ENCODE data around the gene ADAMTSL4.
"Not testable (repeated sequence)": the region's sequence is repeated elsewhere in the genome, so short reads cannot be mapped to it uniquely, and the experiment has no call there.

ADAMTSL4 gene

GRCh38 chr1:150555971-150556865, 7.0 kb downstream of the ADAMTSL4 start:
- DNase-seq = no peak

GRCh38 chr1:150557065-150557600, 7.9 kb downstream of the ADAMTSL4 start:
- no peak for DNase-seq

GRCh38 chr1:150557813-150558212, 8.6 kb downstream of the ADAMTSL4 start:
- no peak for DNase-seq

DNA sequence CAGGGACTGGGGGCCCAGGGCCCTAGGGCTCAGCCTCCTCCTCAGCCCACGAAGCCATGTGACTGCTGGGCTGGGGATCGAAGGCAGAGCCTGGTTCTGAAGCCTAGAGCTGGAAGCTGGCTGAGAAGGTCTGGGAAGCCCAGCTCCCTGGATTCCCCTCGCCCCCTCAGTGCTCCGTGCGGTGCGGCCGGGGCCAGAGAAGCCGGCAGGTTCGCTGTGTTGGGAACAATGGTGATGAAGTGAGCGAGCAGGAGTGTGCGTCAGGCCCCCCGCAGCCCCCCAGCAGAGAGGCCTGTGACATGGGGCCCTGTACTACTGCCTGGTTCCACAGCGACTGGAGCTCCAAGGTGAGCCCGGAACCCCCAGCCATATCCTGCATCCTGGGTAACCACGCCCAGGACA, 9.1 kb downstream of the ADAMTSL4 start:
- DNase-seq = no peak

DNA sequence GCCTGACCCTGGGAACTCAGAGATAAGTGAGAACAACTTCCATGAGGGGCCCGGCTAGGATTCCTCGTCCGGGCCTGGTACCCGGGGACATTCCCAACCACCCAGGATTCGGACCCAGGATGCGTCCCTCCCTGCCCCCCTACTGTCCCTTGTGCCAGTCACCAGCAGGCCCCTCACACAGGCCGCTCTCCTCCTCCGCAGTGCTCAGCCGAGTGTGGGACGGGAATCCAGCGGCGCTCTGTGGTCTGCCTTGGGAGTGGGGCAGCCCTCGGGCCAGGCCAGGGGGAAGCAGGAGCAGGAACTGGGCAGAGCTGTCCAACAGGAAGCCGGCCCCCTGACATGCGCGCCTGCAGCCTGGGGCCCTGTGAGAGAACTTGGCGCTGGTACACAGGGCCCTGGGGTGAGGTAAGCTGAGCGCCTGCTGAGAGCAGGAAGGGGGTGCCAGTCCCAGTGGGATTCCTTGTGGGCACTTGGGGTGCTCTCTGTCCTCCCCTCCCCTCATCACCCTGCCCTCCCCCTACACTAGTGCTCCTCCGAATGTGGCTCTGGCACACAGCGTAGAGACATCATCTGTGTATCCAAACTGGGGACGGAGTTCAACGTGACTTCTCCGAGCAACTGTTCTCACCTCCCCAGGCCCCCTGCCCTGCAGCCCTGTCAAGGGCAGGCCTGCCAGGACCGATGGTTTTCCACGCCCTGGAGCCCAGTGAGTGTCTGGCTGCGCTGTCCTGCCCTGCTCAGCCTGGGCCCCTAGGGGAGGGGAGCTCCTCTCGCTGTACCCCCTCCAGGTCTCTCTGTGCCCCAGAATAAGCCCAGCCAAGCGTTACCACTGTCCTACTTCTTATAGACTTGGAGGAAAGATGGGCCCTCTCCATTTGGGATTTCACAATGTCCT, 9.8 kb downstream of the ADAMTSL4 start:
- DNase-seq = no peak

DNA sequence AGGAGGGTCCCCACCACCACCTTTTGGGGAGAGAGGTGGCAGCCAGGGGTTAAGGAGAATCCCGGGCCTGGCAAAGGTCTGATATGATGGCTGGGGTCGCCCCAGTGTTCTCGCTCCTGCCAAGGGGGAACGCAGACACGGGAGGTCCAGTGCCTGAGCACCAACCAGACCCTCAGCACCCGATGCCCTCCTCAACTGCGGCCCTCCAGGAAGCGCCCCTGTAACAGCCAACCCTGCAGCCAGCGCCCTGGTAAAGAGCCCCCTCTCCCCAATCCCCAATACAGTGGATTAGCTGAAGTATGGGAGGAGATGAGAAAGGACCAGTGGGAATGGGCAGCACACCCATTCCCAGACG, 10.4 kb downstream of the ADAMTSL4 start:
- DNase-seq = no peak

- DNase-seq = peak in 1 of 2 donors; percentile 26
These were observed 10.8 kb downstream of the ADAMTSL4 start for GRCh38 chr1:150560011-150560438.

GRCh38 chr1:150560576-150561253, 11.5 kb downstream of the ADAMTSL4 start:
- DNase-seq = peak in 1 of 2 donors; percentile 83

- peak; percentile 74 to 83 for DNase-seq
These were observed 12.2 kb downstream of the ADAMTSL4 start for GRCh38 chr1:150561254-150561973.

GRCh38 chr1:150561974-150562445, 12.8 kb downstream of the ADAMTSL4 start:
- peak; percentile 44 to 83 for DNase-seq

DNA sequence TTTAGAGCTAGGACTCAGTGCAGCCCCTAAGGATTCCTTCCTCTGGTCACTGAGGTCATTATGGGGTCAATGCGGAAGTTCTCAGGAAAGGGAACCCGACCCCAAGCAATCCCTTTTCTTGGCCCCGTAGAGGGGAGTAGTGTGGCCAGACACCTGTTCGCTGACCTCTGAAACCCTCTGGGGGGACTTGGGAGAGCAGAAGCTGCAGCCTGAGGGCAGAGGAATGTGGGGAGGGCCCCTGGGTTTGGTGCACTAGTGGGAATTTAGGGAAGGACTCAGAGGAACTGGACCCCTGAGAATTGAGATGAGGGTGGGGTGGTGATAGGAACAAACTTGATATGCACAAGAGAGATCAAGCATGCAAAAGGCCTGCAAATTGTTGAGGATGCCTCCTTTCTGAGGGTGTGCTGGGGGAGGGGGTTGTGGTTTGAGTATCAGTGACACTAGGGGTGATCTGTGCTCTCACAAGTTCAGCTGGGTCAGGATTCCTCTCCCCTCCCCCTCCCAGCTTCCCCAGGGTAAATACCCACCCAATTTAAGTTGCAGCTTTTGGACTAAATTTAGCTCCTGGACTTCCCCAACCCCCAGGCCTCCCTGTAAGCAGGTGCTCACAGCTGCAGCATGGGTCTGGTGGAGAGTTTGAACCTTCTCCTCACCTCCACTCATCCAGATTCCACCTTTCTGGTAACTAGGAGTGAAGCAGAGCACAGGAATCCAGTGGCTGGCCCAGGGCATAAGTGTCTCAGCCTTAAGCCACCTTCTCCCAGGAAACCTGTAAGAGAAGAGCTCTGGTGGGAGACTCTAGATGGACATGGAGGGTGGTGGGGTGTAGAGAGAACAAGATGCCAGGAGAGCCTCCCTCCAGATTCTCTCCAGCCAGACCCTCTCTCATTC, 13.5 kb downstream of the ADAMTSL4 start:
- DNase-seq = no peak

DNA sequence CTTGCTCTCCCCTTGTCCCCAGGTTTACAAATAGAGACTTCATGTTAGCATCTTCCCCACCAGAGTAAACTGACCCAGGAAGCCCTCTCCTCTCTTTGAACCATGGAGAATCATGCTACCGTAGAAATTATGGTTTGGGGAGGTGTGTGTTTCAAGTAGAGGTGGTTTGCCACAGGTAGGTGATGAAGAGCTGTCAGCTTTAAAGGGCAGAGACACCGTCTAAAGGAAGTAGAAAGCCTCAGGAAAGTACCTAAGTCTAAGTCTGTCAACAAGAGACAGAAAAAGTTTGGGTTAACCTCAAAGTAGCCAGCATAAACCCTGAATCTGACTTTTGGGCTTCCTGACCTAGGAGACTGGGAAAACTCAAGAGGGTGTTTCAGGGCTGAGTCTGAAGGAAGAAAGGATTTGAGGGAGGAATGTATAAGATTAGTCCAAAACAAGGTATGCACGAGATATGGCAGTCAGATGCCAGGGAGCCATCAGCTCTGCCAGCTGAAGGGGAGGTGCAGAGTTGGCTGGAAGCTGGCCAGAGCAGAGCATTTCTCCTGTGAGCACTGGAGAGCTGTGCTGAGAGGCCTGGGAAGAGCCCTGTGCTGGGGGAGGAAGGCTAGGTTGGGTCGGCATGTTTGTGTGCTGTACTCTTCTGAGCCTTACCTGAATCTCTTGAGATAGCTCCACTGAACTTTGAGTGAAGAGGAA, 14.3 kb downstream of the ADAMTSL4 start:
- DNase-seq = no peak

DNA sequence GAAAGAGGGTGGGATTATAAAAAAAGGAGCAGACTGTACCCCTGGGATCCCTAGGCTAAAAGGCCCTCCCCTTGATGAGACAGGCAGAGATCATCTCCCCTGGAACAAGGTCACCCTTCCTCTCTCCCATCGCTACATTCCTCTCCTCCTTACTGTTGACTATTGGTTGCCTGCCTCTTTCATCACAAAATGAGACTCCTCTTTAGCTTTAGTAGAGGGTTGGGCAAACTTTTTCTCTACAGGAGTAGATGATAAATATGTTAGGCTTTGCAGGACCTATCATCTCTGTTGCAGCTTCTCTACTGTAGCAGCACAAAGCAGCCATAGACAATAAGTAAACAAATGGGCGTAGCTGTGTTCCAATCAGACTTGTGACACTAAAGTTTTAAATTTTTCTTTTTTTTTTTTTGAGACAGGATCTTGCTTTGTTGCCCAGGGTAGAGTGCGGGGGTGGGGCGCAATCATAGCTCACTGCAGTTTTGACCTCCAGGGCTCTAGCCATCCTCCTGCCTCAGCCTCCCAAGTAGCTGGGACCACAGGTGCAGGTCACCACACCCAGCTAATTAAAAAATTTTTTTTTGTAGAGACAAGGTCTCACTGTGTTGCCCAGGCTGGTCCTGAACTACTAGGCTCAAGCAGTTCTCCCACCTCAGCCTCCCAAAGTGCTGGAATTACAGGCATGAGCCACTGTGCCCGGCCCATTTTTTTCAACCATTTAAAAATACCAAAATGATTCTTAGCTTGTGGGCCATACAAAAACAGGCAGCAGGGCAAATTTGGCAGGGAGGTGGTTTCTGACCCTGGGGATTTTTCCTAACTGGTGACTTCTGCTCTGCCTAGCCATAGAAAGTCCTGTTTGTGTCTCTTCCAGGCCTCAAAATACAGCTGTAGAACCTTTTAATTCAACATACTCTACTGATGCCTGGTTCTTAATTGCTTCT, 15.1 kb downstream of the ADAMTSL4 start:
- no peak for DNase-seq

DNA sequence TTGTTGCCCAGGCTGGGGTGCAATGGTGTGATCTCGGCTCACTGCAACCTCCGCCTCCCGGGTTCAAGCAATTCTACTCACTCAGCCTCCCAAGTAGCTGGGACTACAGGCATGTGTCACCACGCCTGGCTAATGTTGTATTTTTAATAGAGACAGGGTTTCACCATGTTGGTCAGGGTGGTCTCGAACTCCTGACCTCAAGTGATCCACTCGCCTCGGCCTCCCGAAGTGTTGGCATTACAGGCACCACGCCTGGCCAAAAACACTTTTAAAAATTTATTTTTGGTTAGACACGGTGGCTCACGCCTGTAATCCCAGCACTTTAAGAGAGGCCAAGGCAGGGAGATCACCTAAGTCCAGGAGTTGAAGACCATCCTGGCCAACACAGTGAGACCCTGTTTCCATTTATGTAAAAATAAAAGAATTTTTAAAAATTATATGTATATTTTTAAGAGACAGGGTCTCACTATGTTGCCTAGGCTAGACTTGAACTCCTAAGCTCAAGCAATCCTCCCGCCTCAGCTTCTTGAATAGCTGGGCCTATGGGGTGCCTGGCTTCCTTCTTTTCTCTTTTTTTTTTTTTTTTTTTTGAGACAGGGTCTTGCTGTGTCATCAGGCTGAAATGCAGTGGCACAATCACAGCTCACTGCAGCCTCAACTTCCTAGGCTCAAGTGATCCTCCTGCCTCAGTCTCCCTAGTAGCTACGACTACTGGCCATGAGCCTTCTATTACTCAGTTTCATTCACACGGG, 16.2 kb downstream of the ADAMTSL4 start:
- not testable (repeated sequence) for DNase-seq

GRCh38 chr1:150566589-150567340, 17.6 kb downstream of the ADAMTSL4 start:
- no peak for DNase-seq

GRCh38 chr1:150567341-150567716, 18.1 kb downstream of the ADAMTSL4 start:
- peak in 1 of 2 donors; percentile 73 for DNase-seq
